GM18526 (cell line): ENCODE results near the gene TBX1.

Source experiments
- POLR2A ChIP-seq: IDR thresholded peaks from 3 replicates; pipeline ENCODE4 v1.6.1; 2011; ENCODE audit not compliant: insufficient read length; ENCODE audit errors: extremely low read depth

TBX1 gene

GRCh38 chr22:19731361-19732135 lies 29.0 kb upstream of the TBX1 start:
- TF ChIP-seq POLR2A = no peak

DNA sequence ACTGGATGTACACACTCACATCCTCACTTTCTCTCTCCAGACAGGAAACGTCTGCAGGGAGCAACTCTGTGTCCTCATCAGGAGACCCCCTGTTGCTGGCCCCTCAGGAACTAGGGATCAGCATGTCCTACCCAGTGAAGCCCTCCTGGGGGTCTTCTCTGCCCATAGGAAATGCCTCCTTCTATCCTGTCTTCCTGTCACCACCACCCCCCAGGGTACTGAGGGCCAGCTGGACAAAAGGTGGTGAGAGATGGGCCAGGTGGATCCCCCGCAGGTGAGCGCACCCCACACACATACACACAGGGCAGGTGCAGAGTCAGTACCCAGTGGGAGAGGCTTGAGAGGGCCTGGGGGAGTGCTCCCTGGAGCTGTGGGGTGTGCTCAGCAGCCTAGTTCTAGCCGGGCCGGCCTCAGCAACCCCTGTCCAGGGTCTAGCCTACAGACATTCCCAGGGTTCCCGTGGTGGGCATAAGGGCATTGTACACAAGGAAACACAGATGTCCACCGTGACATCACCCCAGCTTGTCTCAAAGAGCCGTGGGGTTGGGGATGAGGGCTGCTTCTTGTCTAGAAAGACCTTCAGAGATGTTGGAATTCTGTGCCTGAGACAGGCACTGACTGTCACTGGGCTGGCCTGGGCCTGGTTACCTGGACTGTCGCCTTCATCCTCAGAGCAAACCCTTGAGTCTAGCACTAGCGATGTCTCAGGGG lies 28.0 kb upstream of the TBX1 start:
- no peak for TF ChIP-seq POLR2A

DNA sequence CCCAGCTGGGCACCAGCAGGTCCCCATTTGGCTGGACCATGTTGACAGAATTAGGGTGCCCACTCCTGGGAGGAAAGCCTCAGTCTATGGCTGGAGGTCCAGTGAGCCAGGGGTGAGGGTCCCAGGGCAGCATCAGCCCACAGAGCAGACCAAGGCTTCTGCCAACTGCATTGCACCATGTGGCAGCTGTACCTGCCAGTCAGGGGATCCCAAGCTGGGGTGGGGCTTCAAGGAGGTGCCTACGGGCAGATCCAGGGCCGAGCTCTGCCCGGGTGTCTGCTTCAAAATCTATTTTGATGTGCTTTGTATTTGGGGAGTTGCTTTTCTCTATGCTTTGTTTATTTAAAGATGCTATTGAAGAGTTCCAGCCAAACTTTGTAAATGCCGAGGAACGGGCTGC lies 26.8 kb upstream of the TBX1 start:
- TF ChIP-seq POLR2A = no peak

- TF ChIP-seq POLR2A = no peak
Observed at GRCh38 chr22:19734163-19734562, 26.4 kb upstream of the TBX1 start.

DNA sequence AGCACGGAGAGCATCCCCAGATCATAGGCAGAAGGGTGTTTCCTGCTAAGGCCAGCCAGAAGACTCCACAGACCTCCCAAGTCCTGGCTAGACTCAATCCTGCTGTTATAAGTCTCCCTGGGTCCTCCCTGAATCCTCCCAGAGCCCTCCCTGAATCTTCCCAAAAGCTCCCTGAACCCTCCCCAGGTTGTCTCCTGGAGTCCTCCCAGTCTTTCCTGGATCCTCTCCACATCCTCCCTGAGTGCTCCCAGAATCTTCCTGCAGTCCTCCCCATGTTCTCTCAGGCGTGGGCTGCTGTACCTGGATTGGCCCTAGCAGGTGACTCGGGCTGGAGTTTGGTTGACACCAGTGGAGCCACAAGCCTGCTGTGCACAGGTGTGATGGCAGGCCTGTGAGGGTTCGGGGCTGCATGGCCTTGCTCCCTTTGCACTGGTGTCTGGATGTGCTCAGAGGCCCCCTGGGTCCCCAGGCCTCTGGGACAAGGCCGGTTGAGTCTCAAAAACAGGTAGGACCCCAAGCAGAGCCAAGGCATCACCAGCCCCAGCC lies 25.7 kb upstream of the TBX1 start:
- no peak for TF ChIP-seq POLR2A

DNA sequence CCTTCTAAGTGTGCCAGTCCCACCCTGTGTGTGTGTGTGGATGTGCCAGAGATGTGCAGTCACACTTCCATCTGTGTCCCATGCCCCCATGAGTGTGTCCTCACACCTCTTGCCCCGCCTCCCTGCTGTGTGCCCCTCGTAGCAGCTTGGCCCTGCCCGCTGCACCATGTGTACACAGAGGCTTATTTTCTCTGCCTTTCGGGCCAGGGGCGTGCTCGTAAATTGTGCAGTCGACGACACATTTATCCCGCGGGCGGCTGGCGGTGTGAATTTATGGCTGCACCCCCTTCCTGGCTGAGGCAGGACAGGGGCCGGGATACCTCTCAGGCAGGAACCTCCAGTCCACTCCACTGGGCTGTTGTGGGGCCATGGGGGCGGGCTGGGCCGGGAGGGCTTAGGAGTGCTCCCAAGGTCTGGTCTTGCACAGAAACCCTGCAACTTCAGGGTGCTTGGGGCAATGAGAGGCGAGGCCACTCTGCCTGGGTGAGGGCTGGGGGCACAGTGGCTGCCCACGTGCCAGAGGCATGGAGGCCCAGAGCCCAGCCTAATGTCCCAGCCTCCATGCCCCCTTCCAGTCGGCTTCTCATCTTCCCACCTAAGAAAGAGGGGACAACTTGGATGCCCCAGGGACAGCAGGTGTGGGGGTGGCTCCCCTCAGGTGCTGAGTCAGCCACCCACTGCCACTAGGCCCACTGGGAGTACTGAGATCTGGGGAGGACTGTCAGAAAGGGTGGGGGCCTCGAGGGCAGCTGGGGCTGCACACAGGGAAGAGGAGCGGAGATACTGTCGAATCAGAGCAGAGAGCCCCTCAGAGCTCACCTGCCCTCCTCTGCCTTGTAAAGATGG lies 24.7 kb upstream of the TBX1 start:
- no peak for TF ChIP-seq POLR2A

GRCh38 chr22:19737846-19738663 lies 22.5 kb upstream of the TBX1 start:
- no peak for TF ChIP-seq POLR2A

DNA sequence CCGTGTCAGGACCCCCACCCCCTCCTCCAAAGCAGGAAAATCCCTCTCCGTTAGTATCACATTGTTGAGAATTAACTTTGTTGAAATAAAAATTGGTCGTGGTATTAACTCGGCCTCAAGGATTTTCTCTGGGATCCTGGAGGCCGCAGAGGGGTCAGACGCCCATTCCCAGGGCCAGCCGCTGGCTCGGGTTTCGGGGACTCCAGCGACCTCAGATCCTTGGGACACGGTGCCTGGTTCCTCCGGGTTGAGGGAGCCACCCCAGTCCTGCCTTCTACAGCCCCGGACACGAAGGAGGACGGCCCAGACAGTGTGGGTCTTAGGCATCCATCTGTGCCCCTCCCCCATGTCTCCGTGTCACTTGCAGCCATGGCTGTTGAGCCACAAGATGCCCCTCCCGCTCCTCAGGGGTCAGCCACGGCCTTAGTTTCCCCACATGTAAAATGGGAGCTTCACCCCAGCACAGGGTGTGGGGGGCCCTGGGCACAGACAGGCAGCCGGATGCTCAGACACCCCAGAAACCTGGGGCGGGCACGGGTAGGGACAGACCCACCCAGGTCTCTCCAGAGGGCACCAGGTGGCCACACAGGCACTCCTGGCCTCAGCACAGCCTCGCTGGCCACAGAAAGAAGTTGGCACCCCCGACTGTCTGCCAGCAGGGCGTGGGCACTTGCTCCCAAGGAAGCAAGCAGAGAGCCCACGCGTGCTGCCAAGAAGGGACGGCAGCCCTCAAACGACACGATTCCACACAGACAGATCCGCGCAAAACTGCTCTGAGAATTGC lies 21.7 kb upstream of the TBX1 start:
- no peak for TF ChIP-seq POLR2A

GRCh38 chr22:19739448-19739895 lies 21.1 kb upstream of the TBX1 start:
- no peak for TF ChIP-seq POLR2A

DNA sequence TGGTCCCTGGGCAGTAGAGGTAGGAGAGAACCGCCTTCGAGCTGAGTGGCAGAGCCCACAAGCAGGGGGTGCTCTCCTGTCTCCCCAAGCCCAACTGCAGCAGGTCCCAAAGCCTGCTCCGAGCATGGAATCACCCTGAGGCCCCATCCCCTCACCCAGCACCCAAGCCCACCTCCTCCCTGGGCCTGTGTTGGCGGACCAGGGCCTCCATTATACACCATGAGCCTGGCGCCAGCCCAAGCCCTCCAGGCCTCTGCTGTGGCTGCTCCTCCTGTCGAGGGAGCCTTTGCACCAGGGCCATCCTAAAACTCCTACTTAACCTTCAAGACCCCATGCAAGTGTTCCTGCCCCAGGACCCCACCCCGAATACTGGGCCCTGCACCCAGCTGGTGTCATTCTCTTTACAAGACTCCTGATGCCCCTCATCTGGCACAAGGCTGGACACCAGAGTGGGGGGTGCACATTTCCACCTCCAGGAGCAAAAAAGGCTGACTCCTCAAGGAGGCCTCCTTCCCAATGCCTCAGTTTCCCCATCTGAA lies 20.6 kb upstream of the TBX1 start:
- TF ChIP-seq POLR2A = no peak

DNA sequence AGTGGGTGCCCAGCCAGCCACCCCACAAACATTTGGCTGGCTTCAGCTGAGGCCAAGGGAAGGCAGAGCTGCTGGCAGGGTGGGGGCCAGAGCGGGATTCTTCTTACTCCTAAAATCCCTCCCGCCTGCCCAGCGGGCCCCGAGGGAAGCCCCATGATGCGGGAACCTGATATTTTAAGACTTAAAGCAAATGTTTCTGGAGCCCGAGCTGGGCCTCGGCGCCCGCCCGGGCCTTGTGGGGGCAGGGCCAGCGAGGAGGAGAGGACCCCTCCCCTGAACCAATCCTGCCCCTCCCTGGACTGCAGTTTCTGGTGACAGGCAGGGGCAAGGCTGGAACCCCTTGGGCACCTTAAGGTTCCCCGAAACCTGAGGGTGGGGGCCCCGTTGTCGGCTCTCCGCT lies 20.0 kb upstream of the TBX1 start:
- TF ChIP-seq POLR2A = no peak

DNA sequence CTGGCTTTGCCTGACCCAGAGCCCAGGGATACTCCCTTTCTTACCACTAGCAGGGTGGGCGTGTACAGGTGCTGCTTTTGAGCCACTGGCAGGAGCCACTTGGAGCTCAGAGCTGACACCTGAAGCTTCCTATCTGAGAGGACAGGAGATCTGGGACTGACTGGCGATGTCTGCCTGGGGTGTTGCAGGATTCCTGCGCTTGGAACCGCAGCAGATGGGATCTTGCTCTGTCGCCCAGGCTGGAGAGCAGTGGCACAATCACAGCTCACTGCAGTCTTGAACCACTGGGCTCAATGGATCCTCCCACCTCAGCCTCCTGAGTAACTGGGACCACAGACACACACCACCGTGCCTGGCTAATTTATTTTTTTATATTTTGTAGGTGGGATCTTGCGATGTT lies 19.5 kb upstream of the TBX1 start:
- no peak for TF ChIP-seq POLR2A

DNA sequence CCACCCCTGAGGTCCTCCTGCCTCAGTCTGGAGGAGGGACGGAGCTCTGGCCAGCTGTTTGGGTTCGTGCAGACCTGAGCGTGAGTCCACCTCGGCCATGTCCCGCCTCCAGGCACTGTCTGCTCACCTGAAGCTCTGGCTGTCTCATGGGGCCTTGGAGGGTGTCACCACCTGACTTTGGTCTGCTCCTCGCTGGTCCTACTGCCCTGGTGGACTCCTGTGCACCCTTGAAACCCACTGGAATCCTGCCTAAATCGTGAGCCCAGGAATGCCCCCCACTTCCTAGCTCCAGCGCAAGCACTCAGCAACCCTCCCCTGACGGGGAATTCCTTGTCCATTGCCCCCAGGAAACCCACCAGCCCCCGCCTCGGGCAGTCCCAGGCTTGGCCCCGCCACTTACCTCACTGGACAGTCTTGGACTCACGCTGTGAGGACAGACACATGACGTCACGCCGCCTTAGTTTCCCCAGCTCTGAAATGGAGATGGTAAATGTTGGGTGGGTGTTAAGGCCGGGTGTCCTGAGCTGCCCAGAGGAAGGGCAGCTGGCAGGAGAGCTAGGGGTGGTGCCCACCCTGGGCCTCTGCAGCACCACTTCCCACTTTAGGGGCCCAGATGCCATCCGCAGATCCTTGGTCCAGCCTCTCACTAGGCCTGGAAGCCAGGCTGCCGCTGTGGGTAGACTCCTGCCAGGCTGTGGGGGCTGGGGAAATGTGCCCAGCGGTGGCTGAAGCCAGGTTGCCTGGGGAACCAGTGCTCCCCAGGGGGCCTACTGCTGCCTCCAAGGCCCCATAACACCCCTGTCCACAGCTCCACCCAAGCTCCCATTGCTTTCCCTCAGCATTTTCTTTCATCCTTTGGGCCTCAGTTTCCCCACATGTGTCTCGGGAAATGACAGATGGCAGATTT lies 18.2 kb upstream of the TBX1 start:
- no peak for TF ChIP-seq POLR2A

DNA sequence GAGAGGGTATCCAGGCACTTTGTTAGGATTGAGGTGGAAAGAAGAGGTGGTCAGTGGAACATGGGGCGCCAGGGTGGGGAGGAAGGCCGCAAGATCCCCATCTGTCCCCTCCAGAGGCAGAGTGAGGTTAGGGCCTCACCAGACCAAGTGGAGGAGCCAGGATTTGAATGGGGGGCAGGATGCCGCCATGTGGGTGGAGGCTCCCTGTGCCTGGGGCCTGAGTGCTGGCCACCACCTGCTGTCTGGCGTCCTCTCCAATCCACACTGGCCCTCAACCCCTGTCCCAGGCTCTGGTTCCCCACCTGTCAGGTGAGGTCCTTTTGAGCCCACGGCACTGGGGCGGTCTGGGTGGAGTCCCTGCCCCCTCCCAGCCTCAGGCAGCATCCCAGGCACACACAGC lies 17.5 kb upstream of the TBX1 start:
- TF ChIP-seq POLR2A = no peak
